ENCODE results near the gene DNAH9.

DNAH9 gene

GRCh38 chr17:11671126-11671525, 72.9 kb downstream of the DNAH9 start:
- DNase-seq (ENCODE audit: low read depth), result no peak

- no peak for DNase-seq (ENCODE audit: low read depth)
These were observed 84.4 kb downstream of the DNAH9 start for GRCh38 chr17:11682646-11683045.

- no peak for DNase-seq (ENCODE audit: low read depth)
These were observed 92.4 kb downstream of the DNAH9 start for GRCh38 chr17:11690681-11691080.

GRCh38 chr17:11692688-11693087, 94.4 kb downstream of the DNAH9 start:
- no peak for DNase-seq (ENCODE audit: low read depth)

GRCh38 chr17:11693284-11693683, 95.0 kb downstream of the DNAH9 start:
- DNase-seq (ENCODE audit: low read depth), result no peak

GRCh38 chr17:11700668-11701067, 102.4 kb downstream of the DNAH9 start:
- DNase-seq (ENCODE audit: low read depth), result no peak

- no peak for DNase-seq (ENCODE audit: low read depth)
These were observed 103.6 kb downstream of the DNAH9 start for GRCh38 chr17:11701911-11702310.

GRCh38 chr17:11704041-11704440, 105.8 kb downstream of the DNAH9 start:
- no peak for DNase-seq (ENCODE audit: low read depth)

- DNase-seq (ENCODE audit: low read depth), result no peak
These were observed 106.8 kb downstream of the DNAH9 start for GRCh38 chr17:11705111-11705510.

- DNase-seq (ENCODE audit: low read depth), result no peak
These were observed 109.3 kb downstream of the DNAH9 start for GRCh38 chr17:11707586-11707985.

GRCh38 chr17:11712456-11712855, 114.2 kb downstream of the DNAH9 start:
- DNase-seq (ENCODE audit: low read depth), result no peak

- no peak for DNase-seq (ENCODE audit: low read depth)
These were observed 120.9 kb downstream of the DNAH9 start for GRCh38 chr17:11719203-11719602.

GRCh38 chr17:11719856-11720255, 121.6 kb downstream of the DNAH9 start:
- DNase-seq (ENCODE audit: low read depth), result no peak

- DNase-seq (ENCODE audit: low read depth), result no peak
These were observed 122.5 kb downstream of the DNAH9 start for GRCh38 chr17:11720816-11721215.

- no peak for DNase-seq (ENCODE audit: low read depth)
These were observed 132.5 kb downstream of the DNAH9 start for GRCh38 chr17:11730747-11731146.

- no peak for DNase-seq (ENCODE audit: low read depth)
These were observed 138.5 kb downstream of the DNAH9 start for GRCh38 chr17:11736613-11737312.

GRCh38 chr17:11737313-11737679, 139.0 kb downstream of the DNAH9 start:
- no peak for DNase-seq (ENCODE audit: low read depth)

- DNase-seq (ENCODE audit: low read depth), result no peak
These were observed 139.9 kb downstream of the DNAH9 start for GRCh38 chr17:11738151-11738550.

- no peak for DNase-seq (ENCODE audit: low read depth)
These were observed 141.1 kb downstream of the DNAH9 start for GRCh38 chr17:11739351-11739750.

GRCh38 chr17:11739848-11740247, 141.6 kb downstream of the DNAH9 start:
- DNase-seq (ENCODE audit: low read depth), result no peak

GRCh38 chr17:11742886-11743285, 144.6 kb downstream of the DNAH9 start:
- no peak for DNase-seq (ENCODE audit: low read depth)

- no peak for DNase-seq (ENCODE audit: low read depth)
These were observed 146.4 kb downstream of the DNAH9 start for GRCh38 chr17:11744696-11745095.

- no peak for DNase-seq (ENCODE audit: low read depth)
These were observed 149.2 kb downstream of the DNAH9 start for GRCh38 chr17:11747441-11747840.

- DNase-seq (ENCODE audit: low read depth), result no peak
These were observed 159.5 kb downstream of the DNAH9 start for GRCh38 chr17:11757815-11758214.

GRCh38 chr17:11768106-11768505, 169.8 kb downstream of the DNAH9 start:
- no peak for DNase-seq (ENCODE audit: low read depth)
